DND-41 (cell line): Measurements from ENCODE around the gene RGN.
"Not testable (repeated sequence)": the region's sequence is repeated elsewhere in the genome, so short reads cannot be mapped to it uniquely, and the experiment has no call there.

ENCODE experiments used
- ATAC-seq: fragments of 200-7000 bp; cut with Tn5 transposase; 3 replicates; pipeline ENCODE4 v1.9.1; 2021; ENCODE audit warnings: low read depth; ENCODE audit not compliant: insufficient read depth
- DNase-seq: peaks from one replicate; pipeline ENCODE4 v3.0.0-alpha.2; 2020
- H2AFZ ChIP-seq: 2 replicates; pipeline ENCODE4 v1.6.0; 2012; ENCODE audit warnings: low read depth, low read length
- H3K27ac ChIP-seq: 2 replicates; pipeline ENCODE4 v1.5.1; 2012; ENCODE audit warnings: low read length, inconsistent platforms
- H3K27me3 ChIP-seq: fragments of 200-600 bp; sonication (generic); 2 replicates; pipeline ENCODE4 v1.6.0; 2012; ENCODE audit warnings: low read length, mild to moderate bottlenecking, inconsistent platforms; ENCODE audit not compliant: insufficient read depth, poor library complexity
- H3K36me3 ChIP-seq: 2 replicates; pipeline ENCODE4 v1.5.1; 2012; ENCODE audit warnings: low read length, inconsistent platforms; ENCODE audit not compliant: insufficient read depth
- H3K4me1 ChIP-seq: 2 replicates; pipeline ENCODE4 v1.5.1; 2012; ENCODE audit warnings: mild to moderate bottlenecking, low read length; ENCODE audit not compliant: insufficient read depth
- H3K4me2 ChIP-seq: 2 replicates; pipeline ENCODE4 v1.6.0; 2012; ENCODE audit warnings: mild to moderate bottlenecking, moderate library complexity, low read length, inconsistent platforms; ENCODE audit not compliant: insufficient read depth
- H3K4me3 ChIP-seq, 2 experiments: fragments of 200-600 bp in 1 of 2; shearing (Covaris generic) in 1 of 2; 2 replicates each; pipeline ENCODE4 v1.5.1; 2012 to 2016; ENCODE audit warnings: inconsistent platforms in 2 of 2, low read length in 2 of 2, mild to moderate bottlenecking in 2 of 2, low read depth in 1 of 2, moderate library complexity in 1 of 2
- H3K79me2 ChIP-seq: 2 replicates; pipeline ENCODE4 v1.6.0; 2012; ENCODE audit warnings: low read length, inconsistent platforms; ENCODE audit not compliant: insufficient read depth
- H3K9ac ChIP-seq: 2 replicates; pipeline ENCODE4 v1.6.0; 2012; ENCODE audit warnings: low read depth, mild to moderate bottlenecking, inconsistent platforms, low read length, moderate library complexity
- H3K9me3 ChIP-seq: 2 replicates; pipeline ENCODE4 v1.5.1; 2012; ENCODE audit warnings: low read length, moderate library complexity, mild to moderate bottlenecking, inconsistent platforms; ENCODE audit not compliant: insufficient read depth, severe bottlenecking
- H4K20me1 ChIP-seq: 2 replicates; pipeline ENCODE4 v1.6.0; 2012; ENCODE audit warnings: low read length; ENCODE audit not compliant: insufficient read depth
- EZH2 ChIP-seq: IDR thresholded peaks from 3 replicates; pipeline ENCODE4 v1.6.1; 2012; ENCODE audit warnings: borderline replicate concordance, low read depth, mild to moderate bottlenecking, moderate library complexity, low read length, inconsistent platforms; ENCODE audit not compliant: severe bottlenecking
- TF ChIP-seq, protein P1 (sequence below): IDR thresholded peaks from 2 replicates; pipeline ENCODE4 v1.5.1; 2012; ENCODE audit warnings: borderline replicate concordance, low read length, moderate library complexity, mild to moderate bottlenecking; ENCODE audit not compliant: poor library complexity, severe bottlenecking; ENCODE audit errors: extremely low read depth

RGN gene

DNA sequence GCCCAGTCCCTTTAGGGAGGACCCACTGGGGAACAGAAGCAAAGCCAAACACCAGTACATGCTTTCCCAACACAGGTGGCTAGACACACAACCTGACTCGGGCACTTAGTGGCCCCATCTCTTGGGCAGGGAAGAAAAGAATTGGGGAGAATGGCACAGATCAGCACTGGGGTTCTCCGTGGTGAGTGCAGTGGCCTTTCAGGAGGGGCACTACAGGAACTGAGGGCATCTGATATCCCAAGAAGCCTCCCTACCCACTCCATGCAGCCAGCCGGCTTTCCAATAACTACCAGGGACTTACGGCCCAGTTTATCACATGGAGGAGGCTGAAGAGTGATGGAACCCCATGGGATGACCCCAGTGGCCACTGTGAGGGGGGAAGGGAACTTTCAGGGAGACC, 23.0 kb downstream of the RGN start:
- Histone ChIP-seq H3K9ac (no peak overlapping the region), H3K4me3 (no peak overlapping the region), H3K27me3 (no peaks in the 10 kb centered on the region), H3K36me3 (no peaks in the 10 kb centered on the region), H4K20me1 (no peaks in the 10 kb centered on the region), H3K27ac (no peak overlapping the region), H3K4me2 (no peak overlapping the region), H3K79me2 (no peaks in the 10 kb centered on the region), H2AFZ (no peak overlapping the region), H3K9me3 (no peaks in the 10 kb centered on the region), H3K4me1 (no peaks in the 10 kb centered on the region)
- DNase-seq (no peak), ATAC-seq (no peak)
- TF ChIP-seq, protein P1, sequence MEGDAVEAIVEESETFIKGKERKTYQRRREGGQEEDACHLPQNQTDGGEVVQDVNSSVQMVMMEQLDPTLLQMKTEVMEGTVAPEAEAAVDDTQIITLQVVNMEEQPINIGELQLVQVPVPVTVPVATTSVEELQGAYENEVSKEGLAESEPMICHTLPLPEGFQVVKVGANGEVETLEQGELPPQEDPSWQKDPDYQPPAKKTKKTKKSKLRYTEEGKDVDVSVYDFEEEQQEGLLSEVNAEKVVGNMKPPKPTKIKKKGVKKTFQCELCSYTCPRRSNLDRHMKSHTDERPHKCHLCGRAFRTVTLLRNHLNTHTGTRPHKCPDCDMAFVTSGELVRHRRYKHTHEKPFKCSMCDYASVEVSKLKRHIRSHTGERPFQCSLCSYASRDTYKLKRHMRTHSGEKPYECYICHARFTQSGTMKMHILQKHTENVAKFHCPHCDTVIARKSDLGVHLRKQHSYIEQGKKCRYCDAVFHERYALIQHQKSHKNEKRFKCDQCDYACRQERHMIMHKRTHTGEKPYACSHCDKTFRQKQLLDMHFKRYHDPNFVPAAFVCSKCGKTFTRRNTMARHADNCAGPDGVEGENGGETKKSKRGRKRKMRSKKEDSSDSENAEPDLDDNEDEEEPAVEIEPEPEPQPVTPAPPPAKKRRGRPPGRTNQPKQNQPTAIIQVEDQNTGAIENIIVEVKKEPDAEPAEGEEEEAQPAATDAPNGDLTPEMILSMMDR: no peak
- no peak for TF ChIP-seq EZH2

DNA sequence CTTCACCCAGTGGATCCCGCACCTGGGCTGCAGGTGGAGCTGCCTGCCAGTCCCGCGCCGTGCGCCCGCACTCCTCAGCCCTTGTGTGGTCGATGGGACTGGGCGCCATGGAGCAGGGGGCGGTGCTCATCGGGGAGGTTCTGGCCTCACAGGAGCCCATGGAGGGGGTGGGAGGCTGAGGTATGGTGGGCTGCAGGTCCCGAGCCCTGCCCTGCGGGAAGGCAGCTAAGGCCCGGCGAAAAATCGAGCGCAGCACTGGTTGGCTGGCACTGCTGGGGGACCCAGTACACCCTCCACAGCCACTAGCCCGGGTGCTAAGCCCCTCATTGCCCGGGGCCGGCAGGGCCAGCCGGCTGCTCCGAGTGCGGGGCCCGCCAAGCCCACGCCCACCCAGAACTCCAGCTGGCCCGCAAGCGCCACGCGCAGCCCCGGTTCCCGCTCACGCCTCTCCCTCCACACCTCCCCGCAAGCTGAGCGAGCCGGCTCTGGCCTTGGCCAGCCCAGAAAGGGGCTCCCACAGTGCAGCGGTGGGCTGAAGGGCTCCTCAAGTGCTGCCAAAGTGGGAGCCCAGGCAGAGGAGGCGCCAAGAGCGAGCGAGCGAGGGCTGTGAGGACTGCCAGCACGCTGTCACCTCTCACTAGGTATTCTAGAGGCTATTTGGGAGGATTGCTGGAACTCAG, 32.8 kb downstream of the RGN start:
- H3K4me3 ChIP-seq, H3K79me2 ChIP-seq, H3K27me3 ChIP-seq, H3K9me3 ChIP-seq, H2AFZ ChIP-seq, ATAC-seq, DNase-seq, H3K9ac ChIP-seq, H3K36me3 ChIP-seq, H4K20me1 ChIP-seq, H3K4me1 ChIP-seq, H3K27ac ChIP-seq, H3K4me2 ChIP-seq: not testable (repeated sequence)

DNA sequence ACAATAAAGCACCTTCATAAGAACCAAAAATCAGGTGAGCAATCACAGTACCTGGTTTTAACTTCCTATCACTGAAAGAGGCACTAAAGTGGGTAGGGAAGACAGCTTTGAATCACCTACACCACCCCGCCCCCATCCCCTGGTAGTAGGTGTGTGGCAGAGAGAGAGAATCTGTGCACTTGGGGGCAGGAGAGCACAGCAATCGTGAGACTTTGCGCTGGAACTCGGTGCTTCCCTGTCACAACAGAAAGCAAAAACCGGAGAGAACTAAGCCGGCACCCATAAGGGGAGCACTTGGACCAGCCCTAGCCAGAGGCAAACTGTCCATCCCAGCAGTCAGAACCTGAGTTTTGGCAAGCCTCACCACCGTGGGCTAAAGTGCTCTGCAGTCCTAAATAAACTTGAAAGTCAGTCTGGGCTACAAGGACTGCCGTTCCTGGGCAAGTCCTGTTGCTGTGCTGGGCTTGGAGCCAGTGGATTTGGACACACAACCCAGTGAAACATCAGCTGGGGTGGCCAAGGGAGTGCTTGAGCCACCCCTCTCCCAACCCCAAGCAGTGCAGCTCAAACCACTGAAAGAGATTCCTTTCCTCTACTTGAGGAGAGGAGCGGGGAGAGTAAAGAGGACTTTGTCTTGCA, 34.2 kb downstream of the RGN start:
- no peak overlapping the region for H3K27ac ChIP-seq
- ATAC-seq (no peak), DNase-seq (no peak)
- H3K4me2 ChIP-seq: no peak overlapping the region
- TF ChIP-seq, protein P1: no peak
- no peak for TF ChIP-seq EZH2
- H3K4me3 ChIP-seq: no peak overlapping the region
- no peak overlapping the region for H3K9ac ChIP-seq
- no peaks in the 10 kb centered on the region for H3K27me3 ChIP-seq
- H3K36me3 ChIP-seq: no peaks in the 10 kb centered on the region
- no peaks in the 10 kb centered on the region for H3K79me2 ChIP-seq
- no peak overlapping the region for H2AFZ ChIP-seq
- H4K20me1 ChIP-seq: no peaks in the 10 kb centered on the region
- no peaks in the 10 kb centered on the region for H3K9me3 ChIP-seq
- no peaks in the 10 kb centered on the region for H3K4me1 ChIP-seq

DNA sequence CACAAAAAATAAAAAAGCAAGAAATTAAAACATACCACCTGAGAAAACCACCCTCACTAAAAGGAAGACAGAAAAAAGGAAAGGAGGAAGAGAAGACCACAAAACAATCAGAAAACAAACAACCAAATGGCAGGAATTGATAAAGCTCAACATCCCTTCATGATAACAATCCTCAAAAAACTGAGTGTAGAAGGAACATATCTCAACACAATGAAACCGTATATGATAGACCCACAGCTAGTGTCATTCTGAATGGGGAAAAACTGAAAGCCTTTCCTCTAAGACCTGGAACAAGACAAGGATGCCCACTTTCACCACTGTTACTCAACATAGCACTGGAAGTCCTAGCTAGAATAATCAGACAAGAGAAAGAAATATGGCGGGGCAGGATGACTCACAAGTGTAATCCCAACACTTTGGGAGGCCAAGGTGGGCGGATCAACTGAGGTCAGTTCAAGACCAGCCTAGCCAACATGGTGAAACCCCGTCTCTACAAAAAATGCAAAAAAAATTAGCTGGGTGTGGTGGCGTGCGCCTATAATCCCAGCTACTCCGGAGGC, 38.4 kb downstream of the RGN start:
- H3K27ac ChIP-seq, H3K4me2 ChIP-seq, H3K4me3 ChIP-seq, H3K9ac ChIP-seq, H3K36me3 ChIP-seq, H4K20me1 ChIP-seq, H3K27me3 ChIP-seq, H3K4me1 ChIP-seq, H3K9me3 ChIP-seq, H3K79me2 ChIP-seq, ATAC-seq, DNase-seq, H2AFZ ChIP-seq: not testable (repeated sequence)

DNA sequence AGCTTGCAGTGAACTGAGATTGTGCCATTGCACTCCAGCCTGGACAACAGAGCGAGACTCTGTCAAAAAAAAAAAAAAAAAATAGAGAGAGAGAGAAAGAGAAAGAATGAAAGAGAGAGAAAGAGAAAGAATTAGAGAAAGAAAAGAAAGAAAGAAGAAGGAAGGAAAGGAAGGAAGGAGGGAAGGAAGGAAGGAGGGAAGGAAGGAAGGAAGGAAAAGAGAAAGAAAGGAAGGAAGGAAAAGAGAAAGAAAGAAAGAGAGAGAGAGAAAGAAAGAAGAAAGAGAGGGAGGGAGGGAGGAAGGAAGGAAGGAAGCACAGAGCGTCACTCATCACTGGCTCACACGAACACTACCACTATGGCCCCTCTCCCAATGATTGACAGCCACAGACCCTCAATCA, 46.2 kb downstream of the RGN start:
- not testable (repeated sequence) for H3K27ac ChIP-seq, H3K36me3 ChIP-seq, H3K4me2 ChIP-seq, H2AFZ ChIP-seq, H3K27me3 ChIP-seq, ATAC-seq, DNase-seq, H3K4me3 ChIP-seq, H3K9me3 ChIP-seq, H3K4me1 ChIP-seq, H4K20me1 ChIP-seq, H3K9ac ChIP-seq, H3K79me2 ChIP-seq
